Thyroid gland (tissue), 4 donors: ENCODE measurements around the gene MCL1. TPM values are rescaled to one million over a fixed set of nuclear protein-coding genes. Genes with fewer than 3 reads are reported as not detected.
A peak's percentile ranks its signal among the peaks of the same experiment; 100 is the strongest.
"Not testable (repeated sequence)": the region's sequence is repeated elsewhere in the genome, so short reads cannot be mapped to it uniquely, and the experiment has no call there.

ENCODE experiments used
- DNase-seq, 2 donors: peaks; one replicate each; pipeline ENCODE4 v3.0.0-alpha.2; 2019
- H3K27ac ChIP-seq, 3 donors: fragments of 200-600 bp; sonication (generic); 1 replicate in 2 of 3; 2 replicates in 1 of 3; pipeline ENCODE4 v1.5.1; 2016 to 2019; ENCODE audit warnings: mild to moderate bottlenecking in 1 of 3, moderate library complexity in 1 of 3
- H3K27me3 ChIP-seq: fragments of 200-600 bp; sonication (generic); one replicate; pipeline ENCODE4 v1.5.1; 2019
- H3K36me3 ChIP-seq, 2 donors: fragments of 200-600 bp; sonication (generic); one replicate each; pipeline ENCODE4 v1.5.1; 2016 to 2019
- H3K4me1 ChIP-seq, 2 donors: fragments of 200-600 bp; sonication (generic); one replicate each; pipeline ENCODE4 v1.5.1; 2017 to 2019
- H3K4me3 ChIP-seq, 3 donors: fragments of 200-600 bp; sonication (generic); replicated peaks in 1 of 3; 1 replicate in 2 of 3; 2 replicates in 1 of 3; pipeline ENCODE4 v1.5.1; 2016; ENCODE audit warnings: mild to moderate bottlenecking in 1 of 3
- H3K9me3 ChIP-seq: fragments of 200-600 bp; sonication (generic); one replicate; pipeline ENCODE4 v1.5.1; 2017
- CTCF ChIP-seq, 6 experiments: fragments of 200-600 bp in 3 of 6; fragments of 450-650 bp in 3 of 6; sonication (generic) in 3 of 6; IDR thresholded peaks; one replicate each; pipeline ENCODE4 v1.5.1; 2016 to 2019; ENCODE audit warnings: antibody characterized with exemption in 6 of 6, mild to moderate bottlenecking in 2 of 6, inconsistent platforms in 1 of 6, moderate library complexity in 1 of 6
- POLR2A ChIP-seq, 2 donors: fragments of 450-650 bp; IDR thresholded peaks; one replicate each; pipeline ENCODE4 v1.6.1; 2017; ENCODE audit warnings: antibody characterized with exemption in 2 of 2, mild to moderate bottlenecking in 2 of 2, moderate library complexity in 1 of 2
- WGBS, 2 donors: methylation state at CpG; one replicate each; pipeline ENCODE4 v1.1.5; 2017; 5-methylcytosine and 5-hydroxymethylcytosine counted together
- intact Hi-C: fragments of 100-400 bp; cut with DNase I; formaldehyde crosslinking; loops from one replicate; pipeline ENCODE4 v1.15.1; 2023
- total RNA-seq, 4 donors: library from RNA; depleted of rRNA; stranded (reverse); fragments of >200 nt; gene quantifications; one replicate each; pipeline ENCODE4 v1.2.3, GENCODE V29; 2016

The MCL1 gene
- total RNA-seq, 4 donors from 2014 or later: 164 to 313 (median 203) TPM

DNA sequence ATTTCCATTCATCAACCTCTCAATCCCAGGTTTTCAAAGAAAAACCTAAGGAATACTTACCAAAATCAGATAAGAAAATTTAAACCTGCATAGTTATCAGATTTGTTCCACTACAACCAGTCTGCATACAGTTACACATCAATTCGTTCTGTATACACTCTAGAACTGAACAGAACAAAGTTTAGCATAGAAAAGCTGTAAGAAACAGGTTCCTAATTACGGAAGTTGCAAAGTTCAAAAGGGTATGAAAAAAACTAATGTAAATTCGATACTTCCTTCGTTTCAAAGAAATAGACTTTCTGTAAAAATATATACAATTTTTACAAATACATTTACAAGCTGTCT lies 3.1 kb downstream of the MCL1 start:
- TF ChIP-seq CTCF (IDR thresholded peaks at IDR 0.05) (no peak), POLR2A (IDR thresholded peaks at IDR 0.05) (no peak)
- Histone ChIP-seq H3K27me3 (no peaks in the 10 kb centered on the region), H3K4me3 (peak overlapping the region in 2 of 3 donors; percentile 92 to 98), H3K4me1 (peaks cover 49 to 50% of the 10 kb centered on the region in 2 donors), H3K27ac (peak overlapping the region; percentile 99 to 100 (median 99)), H3K36me3 (peaks cover 38 to 68% of the 10 kb centered on the region in 2 donors), H3K9me3 (no peaks in the 10 kb centered on the region)
- intact Hi-C loops: no loop called here
- no peak for DNase-seq
- WGBS, 2 donors: 13 to 23% methylated on average over 4 of the region's 4 CpGs

- 5 to 14% methylated on average over 1 of the region's 1 CpG for WGBS, 2 donors
- peaks cover 42 to 68% of the 10 kb centered on the region in 2 donors for H3K36me3 ChIP-seq
- H3K4me1 ChIP-seq: peaks cover 55 to 56% of the 10 kb centered on the region in 2 donors
- H3K27me3 ChIP-seq: no peaks in the 10 kb centered on the region
- no peak for TF ChIP-seq POLR2A (IDR thresholded peaks at IDR 0.05)
- no peak for TF ChIP-seq CTCF (IDR thresholded peaks at IDR 0.05)
- peak overlapping the region in 2 of 3 donors; percentile 92 to 98 for H3K4me3 ChIP-seq
- DNase-seq: no peak
- H3K27ac ChIP-seq: peak overlapping the region; percentile 99 to 100 (median 99)
- no peaks in the 10 kb centered on the region for H3K9me3 ChIP-seq
- intact Hi-C loops: no loop called here
These were observed 3.7 kb downstream of the MCL1 start for GRCh38 chr1:150575518-150576366.

DNA sequence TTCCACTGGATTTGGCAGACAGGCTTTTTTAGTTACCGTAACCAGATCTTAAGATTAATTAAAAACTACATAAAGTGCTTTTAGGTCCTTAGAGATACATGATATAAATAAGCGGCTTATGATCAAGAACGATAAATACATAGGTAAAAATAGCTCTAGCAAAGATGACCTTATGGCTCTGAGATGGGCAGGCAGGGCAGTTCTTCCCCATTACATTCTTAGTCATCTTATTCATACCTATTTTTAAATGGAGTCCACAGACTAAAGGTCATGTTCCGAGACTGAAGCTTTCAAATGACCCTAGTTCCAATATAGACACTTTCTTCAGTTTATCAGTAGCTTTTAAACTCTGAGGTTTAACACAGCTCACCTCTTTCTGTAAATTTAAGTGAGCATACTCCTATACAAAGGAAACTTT lies 4.3 kb downstream of the MCL1 start:
- H3K27ac ChIP-seq: peak overlapping the region; percentile 99 to 100 (median 99)
- H3K9me3 ChIP-seq: no peaks in the 10 kb centered on the region
- H3K36me3 ChIP-seq: peaks cover 42 to 68% of the 10 kb centered on the region in 2 donors
- TF ChIP-seq POLR2A (IDR thresholded peaks at IDR 0.05): no peak
- TF ChIP-seq CTCF (IDR thresholded peaks at IDR 0.05): no peak
- intact Hi-C loops: no loop called here
- H3K4me1 ChIP-seq: peaks cover 56 to 58% of the 10 kb centered on the region in 2 donors
- WGBS, 2 donors: 51 to 62% methylated on average over 4 of the region's 4 CpGs
- H3K27me3 ChIP-seq: no peaks in the 10 kb centered on the region
- DNase-seq: no peak
- H3K4me3 ChIP-seq: peak overlapping the region in 1 of 3 donors; percentile 98

GRCh38 chr1:150574260-150575071 lies 4.9 kb downstream of the MCL1 start:
- WGBS, 2 donors: 57 to 65% methylated on average over 6 of the region's 6 CpGs
- intact Hi-C loops: no loop called here
- no peaks in the 10 kb centered on the region for H3K27me3 ChIP-seq
- peaks cover 42 to 68% of the 10 kb centered on the region in 2 donors for H3K36me3 ChIP-seq
- H3K9me3 ChIP-seq: no peaks in the 10 kb centered on the region
- TF ChIP-seq POLR2A (IDR thresholded peaks at IDR 0.05) (peak in 1 of 2 donors; percentile 35), CTCF (IDR thresholded peaks at IDR 0.05) (no peak)
- peak overlapping the region in 1 of 3 donors; percentile 98 for H3K4me3 ChIP-seq
- peak overlapping the region; percentile 99 to 100 (median 99) for H3K27ac ChIP-seq
- peaks cover 60 to 61% of the 10 kb centered on the region in 2 donors for H3K4me1 ChIP-seq
- DNase-seq: no peak

- DNase-seq: peak in 1 of 2 donors; percentile 3
- peak overlapping the region in 1 of 3 donors; percentile 18 for H3K4me3 ChIP-seq
- H3K9me3 ChIP-seq, intact Hi-C loops, H3K27me3 ChIP-seq: not testable (repeated sequence)
- H3K27ac ChIP-seq: peak overlapping the region; percentile 99 to 100 (median 99)
- WGBS, 2 donors: 77 to 80% methylated on average over 13 of the region's 13 CpGs
- peaks cover 68 to 69% of the 10 kb centered on the region in 2 donors for H3K4me1 ChIP-seq
- H3K36me3 ChIP-seq: peaks cover 42 to 61% of the 10 kb centered on the region in 2 donors
These were observed 5.8 kb downstream of the MCL1 start for GRCh38 chr1:150573648-150574071.
